Astrocyte (in vitro differentiated cells and primary cell): Measurements from ENCODE around the gene PPM1L. TPM values are rescaled to one million over a fixed set of nuclear protein-coding genes. Genes with fewer than 3 reads are reported as not detected.
"Not testable (repeated sequence)": the region's sequence is repeated elsewhere in the genome, so short reads cannot be mapped to it uniquely, and the experiment has no call there.

Experiments
- DNase-seq: peaks from one replicate; pipeline ENCODE4 v3.0.0-alpha.2; 2010; ENCODE audit warnings: low read depth
- FAIRE-seq: peaks from 2 replicates; lab custom pipeline; 2011; peaks lifted over from hg19 to GRCh38; lab: Jason Lieb, UNC
- H2AFZ ChIP-seq: 2 replicates; pipeline ENCODE4 v1.6.0; 2012; ENCODE audit warnings: low read depth, low read length, inconsistent platforms
- H3K27ac ChIP-seq: 2 replicates; pipeline ENCODE4 v1.5.1; 2011; ENCODE audit warnings: low read depth, low read length, inconsistent platforms
- H3K27me3 ChIP-seq: 2 replicates; pipeline ENCODE4 v1.6.0; 2011; ENCODE audit warnings: low read length, inconsistent platforms; ENCODE audit not compliant: insufficient read depth
- H3K36me3 ChIP-seq: 2 replicates; pipeline ENCODE4 v1.5.1; 2011; ENCODE audit warnings: low read length, inconsistent platforms; ENCODE audit not compliant: insufficient read depth
- H3K4me1 ChIP-seq: 2 replicates; pipeline ENCODE4 v1.5.1; 2011; ENCODE audit warnings: low read length, inconsistent platforms; ENCODE audit not compliant: insufficient read depth
- H3K4me2 ChIP-seq: 2 replicates; pipeline ENCODE4 v1.6.0; 2012; ENCODE audit warnings: low read length, inconsistent platforms
- H3K4me3 ChIP-seq: 2 replicates; pipeline ENCODE4 v1.5.1; 2011; ENCODE audit warnings: low read depth, mild to moderate bottlenecking, low read length, inconsistent platforms; ENCODE audit not compliant: insufficient read depth
- H3K79me2 ChIP-seq: 2 replicates; pipeline ENCODE4 v1.6.0; 2012; ENCODE audit warnings: mild to moderate bottlenecking, low read length, inconsistent platforms; ENCODE audit not compliant: insufficient read depth
- H3K9ac ChIP-seq: 2 replicates; pipeline ENCODE4 v1.6.0; 2012; ENCODE audit warnings: mild to moderate bottlenecking, low read length, inconsistent platforms
- H3K9me3 ChIP-seq: 2 replicates; pipeline ENCODE4 v1.5.1; 2012; ENCODE audit warnings: low read depth, mild to moderate bottlenecking, low read length, inconsistent platforms; ENCODE audit not compliant: insufficient read depth
- H4K20me1 ChIP-seq: 2 replicates; pipeline ENCODE4 v1.6.0; 2012; ENCODE audit warnings: low read length, inconsistent platforms; ENCODE audit not compliant: insufficient read depth
- H3K27ac Mint-ChIP-seq: one replicate; pipeline ENCODE4 v1.8.0; 2021; ENCODE audit warnings: mild to moderate bottlenecking, mixed read lengths; ENCODE audit not compliant: unreplicated experiment
- H3K27me3 Mint-ChIP-seq: one replicate; pipeline ENCODE4 v1.8.0; 2021; ENCODE audit warnings: low read depth, mixed read lengths; ENCODE audit not compliant: unreplicated experiment
- H3K36me3 Mint-ChIP-seq: one replicate; pipeline ENCODE4 v1.8.0; 2021; ENCODE audit warnings: low read depth, mixed read lengths; ENCODE audit not compliant: unreplicated experiment
- H3K4me1 Mint-ChIP-seq: one replicate; pipeline ENCODE4 v1.8.0; 2021; ENCODE audit warnings: low read depth, mixed read lengths; ENCODE audit not compliant: unreplicated experiment
- H3K4me3 Mint-ChIP-seq: one replicate; pipeline ENCODE4 v1.8.0; 2021; ENCODE audit warnings: mild to moderate bottlenecking, moderate library complexity, mixed read lengths; ENCODE audit not compliant: unreplicated experiment
- H3K9me3 Mint-ChIP-seq: one replicate; pipeline ENCODE4 v1.8.0; 2021; ENCODE audit warnings: mild to moderate bottlenecking, mixed read lengths; ENCODE audit not compliant: unreplicated experiment
- EZH2 ChIP-seq: IDR thresholded peaks from 2 replicates; pipeline ENCODE4 v1.6.1; 2012; ENCODE audit warnings: mild to moderate bottlenecking, low read length, inconsistent platforms; ENCODE audit not compliant: insufficient read depth
- total RNA-seq: library from RNA; stranded (reverse); gene quantifications from 2 replicates; pipeline ENCODE4 v1.2.1, GENCODE V29; 2021
- TF ChIP-seq, protein P1 (sequence below): IDR thresholded peaks from 2 replicates; pipeline ENCODE4 v1.5.1; 2011; ENCODE audit warnings: low read depth, mild to moderate bottlenecking, inconsistent platforms, low read length, moderate library complexity; ENCODE audit not compliant: insufficient read depth

The PPM1L gene
- total RNA-seq, 1 donor from 2014 or later: 6.3 TPM

DNA sequence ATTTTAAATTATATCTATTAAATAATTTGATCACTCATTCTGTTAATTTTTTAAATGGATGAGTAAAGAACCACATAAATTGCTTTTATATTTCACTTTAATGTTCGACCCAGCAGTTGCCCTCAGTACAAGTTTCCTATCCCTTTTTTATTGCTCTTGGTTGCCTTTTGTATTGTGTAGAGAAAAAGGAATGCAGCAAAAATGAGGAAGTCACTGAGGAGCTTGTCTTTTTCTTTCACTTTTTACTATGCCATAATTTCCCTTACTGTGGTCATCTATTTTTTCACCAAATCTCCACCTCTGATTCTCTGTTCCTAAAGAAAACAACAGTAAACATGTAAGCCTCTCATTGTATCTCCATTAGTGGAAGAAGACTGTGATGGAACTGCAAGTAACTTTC lies 226.5 kb downstream of the PPM1L start:
- H2AFZ ChIP-seq: no peak overlapping the region
- TF ChIP-seq, protein P1, sequence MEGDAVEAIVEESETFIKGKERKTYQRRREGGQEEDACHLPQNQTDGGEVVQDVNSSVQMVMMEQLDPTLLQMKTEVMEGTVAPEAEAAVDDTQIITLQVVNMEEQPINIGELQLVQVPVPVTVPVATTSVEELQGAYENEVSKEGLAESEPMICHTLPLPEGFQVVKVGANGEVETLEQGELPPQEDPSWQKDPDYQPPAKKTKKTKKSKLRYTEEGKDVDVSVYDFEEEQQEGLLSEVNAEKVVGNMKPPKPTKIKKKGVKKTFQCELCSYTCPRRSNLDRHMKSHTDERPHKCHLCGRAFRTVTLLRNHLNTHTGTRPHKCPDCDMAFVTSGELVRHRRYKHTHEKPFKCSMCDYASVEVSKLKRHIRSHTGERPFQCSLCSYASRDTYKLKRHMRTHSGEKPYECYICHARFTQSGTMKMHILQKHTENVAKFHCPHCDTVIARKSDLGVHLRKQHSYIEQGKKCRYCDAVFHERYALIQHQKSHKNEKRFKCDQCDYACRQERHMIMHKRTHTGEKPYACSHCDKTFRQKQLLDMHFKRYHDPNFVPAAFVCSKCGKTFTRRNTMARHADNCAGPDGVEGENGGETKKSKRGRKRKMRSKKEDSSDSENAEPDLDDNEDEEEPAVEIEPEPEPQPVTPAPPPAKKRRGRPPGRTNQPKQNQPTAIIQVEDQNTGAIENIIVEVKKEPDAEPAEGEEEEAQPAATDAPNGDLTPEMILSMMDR: no peak
- no peak for TF ChIP-seq EZH2

DNA sequence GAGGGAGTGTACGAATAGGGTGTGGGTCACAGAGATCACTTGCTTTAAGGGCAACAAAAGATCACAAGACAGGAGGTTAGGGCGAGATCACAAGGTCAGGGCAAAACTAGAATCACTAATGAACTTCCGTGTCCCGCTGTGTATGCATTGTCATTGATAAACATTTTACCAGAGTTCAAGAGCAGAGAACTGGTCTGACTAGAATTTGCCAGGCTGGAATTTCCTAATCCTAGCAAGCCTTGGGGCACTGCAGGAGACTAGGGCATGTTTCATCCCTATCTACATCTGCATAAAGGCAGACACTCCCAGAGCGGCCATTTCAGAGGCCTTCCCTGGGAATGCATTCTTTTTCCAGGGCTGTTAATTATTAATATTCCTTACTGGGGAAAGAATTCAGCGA lies 227.9 kb downstream of the PPM1L start:
- not testable (repeated sequence) for H3K27me3 ChIP-seq, H3K4me1 ChIP-seq, FAIRE-seq, H3K27me3 Mint-ChIP-seq, H3K27ac ChIP-seq, H3K9me3 ChIP-seq, H3K4me1 Mint-ChIP-seq, H3K4me2 ChIP-seq, H2AFZ ChIP-seq, H3K36me3 Mint-ChIP-seq, H3K9me3 Mint-ChIP-seq, H4K20me1 ChIP-seq, H3K4me3 ChIP-seq, DNase-seq, H3K9ac ChIP-seq, H3K79me2 ChIP-seq, H3K4me3 Mint-ChIP-seq, H3K36me3 ChIP-seq, H3K27ac Mint-ChIP-seq

More for the DNA sequence above, 226.5 kb downstream of the PPM1L start:
- Mint-ChIP-seq H3K9me3 (peaks cover 7% of the 10 kb centered on the region), H3K4me3 (no peak overlapping the region), H3K27ac (peak overlapping the region; percentile 6), H3K27me3 (no peaks in the 10 kb centered on the region), H3K4me1 (no peaks in the 10 kb centered on the region), H3K36me3 (no peaks in the 10 kb centered on the region)
- DNase-seq: no peak
- no peak overlapping the region for H3K27ac ChIP-seq
- no peaks in the 10 kb centered on the region for H3K27me3 ChIP-seq
- no peak overlapping the region for H3K9ac ChIP-seq
- H3K9me3 ChIP-seq: no peaks in the 10 kb centered on the region
- no peaks in the 10 kb centered on the region for H3K4me1 ChIP-seq
- H4K20me1 ChIP-seq: no peaks in the 10 kb centered on the region
- H3K36me3 ChIP-seq: no peaks in the 10 kb centered on the region
- H3K4me3 ChIP-seq: no peak overlapping the region
- no peaks in the 10 kb centered on the region for H3K79me2 ChIP-seq
- no peak for FAIRE-seq
- H3K4me2 ChIP-seq: no peak overlapping the region

DNA sequence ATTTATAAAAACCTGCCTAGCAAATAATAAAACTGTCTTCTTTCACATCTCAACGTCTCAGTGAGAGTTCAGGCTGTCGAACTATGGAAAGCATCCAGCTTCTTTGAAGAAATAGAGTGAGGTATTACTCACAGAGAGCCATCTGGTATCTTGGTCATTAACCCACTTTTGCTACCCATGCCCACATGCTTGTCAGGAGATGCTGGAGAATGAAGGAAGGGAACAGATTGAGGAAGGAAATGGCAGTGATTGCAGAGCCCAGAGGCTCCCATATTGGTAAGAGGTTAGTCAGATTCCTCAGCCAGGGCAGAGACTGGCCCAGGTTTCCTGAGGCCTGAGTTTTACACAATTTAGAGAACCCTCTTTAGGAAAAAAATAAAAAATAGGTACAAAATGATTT lies 230.0 kb downstream of the PPM1L start:
- Histone ChIP-seq H3K27me3 (no peaks in the 10 kb centered on the region), H3K9ac (no peak overlapping the region), H3K4me1 (no peaks in the 10 kb centered on the region), H3K27ac (no peak overlapping the region), H3K9me3 (no peaks in the 10 kb centered on the region), H3K36me3 (no peaks in the 10 kb centered on the region), H2AFZ (no peak overlapping the region), H3K4me3 (no peak overlapping the region), H3K4me2 (no peak overlapping the region), H4K20me1 (no peaks in the 10 kb centered on the region), H3K79me2 (no peaks in the 10 kb centered on the region)
- H3K27me3 Mint-ChIP-seq: no peaks in the 10 kb centered on the region
- no peak for TF ChIP-seq EZH2
- TF ChIP-seq, protein P1: no peak
- FAIRE-seq: no peak
- H3K27ac Mint-ChIP-seq: no peak overlapping the region
- peaks cover 7% of the 10 kb centered on the region for H3K9me3 Mint-ChIP-seq
- no peak overlapping the region for H3K4me3 Mint-ChIP-seq
- H3K36me3 Mint-ChIP-seq: no peaks in the 10 kb centered on the region
- DNase-seq: no peak
- peaks cover 4% of the 10 kb centered on the region for H3K4me1 Mint-ChIP-seq
